Ectodermal cell (in vitro differentiated cells): ENCODE data around the gene COL5A1.
"Not testable (repeated sequence)": the region's sequence is repeated elsewhere in the genome, so short reads cannot be mapped to it uniquely, and the experiment has no call there.

Experiments used
- H3K27ac ChIP-seq: 2 replicates; pipeline ENCODE4 v1.7.0; 2013; ENCODE audit warnings: mild to moderate bottlenecking, low read depth, low read length; ENCODE audit not compliant: insufficient read depth, poor library complexity, severe bottlenecking
- H3K27me3 ChIP-seq: 2 replicates; pipeline ENCODE4 v1.7.0; 2013; ENCODE audit warnings: mild to moderate bottlenecking, low read length; ENCODE audit not compliant: insufficient read depth, control insufficient read depth, poor library complexity, severe bottlenecking
- H3K36me3 ChIP-seq: one replicate; pipeline ENCODE4 v1.7.0; 2013; ENCODE audit warnings: low read length; ENCODE audit not compliant: control insufficient read depth, insufficient read depth
- H3K4me1 ChIP-seq: one replicate; pipeline ENCODE4 v1.7.0; 2013; ENCODE audit warnings: low read length; ENCODE audit not compliant: control insufficient read depth, insufficient read depth
- H3K4me3 ChIP-seq: 2 replicates; pipeline ENCODE4 v1.7.0; 2013; ENCODE audit warnings: low read depth, low read length, control low read depth; ENCODE audit not compliant: insufficient read depth
- H3K9me3 ChIP-seq: 2 replicates; pipeline ENCODE4 v1.7.0; 2013; ENCODE audit warnings: mild to moderate bottlenecking, low read length, moderate library complexity; ENCODE audit not compliant: control insufficient read depth
- WGBS, 2 experiments: methylation state at CpG; one replicate each; pipeline ENCODE4 v1.1.7; 2013; ENCODE audit warnings: missing lambda C conversion rate in 2 of 2; 5-methylcytosine and 5-hydroxymethylcytosine counted together

Gene COL5A1

DNA sequence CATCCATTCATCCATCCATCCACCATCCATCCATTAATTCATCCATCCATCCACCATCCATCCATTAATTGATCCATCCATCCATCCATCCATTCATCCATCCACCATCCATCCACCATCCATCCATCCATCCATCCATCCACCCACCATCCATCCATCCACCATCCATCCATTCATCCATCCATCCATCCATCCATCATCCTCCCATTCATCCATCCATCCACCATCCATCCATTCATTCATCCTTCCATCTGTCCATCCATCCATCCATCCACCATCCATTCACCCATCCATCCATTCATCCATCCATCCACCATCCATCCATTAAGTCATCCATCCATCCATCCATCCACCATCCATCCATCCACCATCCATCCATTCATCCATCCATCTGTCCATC, 43.3 kb downstream of the COL5A1 start:
- H3K9me3 ChIP-seq, H3K27me3 ChIP-seq, H3K4me1 ChIP-seq, H3K27ac ChIP-seq, H3K4me3 ChIP-seq, H3K36me3 ChIP-seq: not testable (repeated sequence)

- no peaks in the 10 kb centered on the region for H3K36me3 ChIP-seq
- H3K4me1 ChIP-seq = no peaks in the 10 kb centered on the region
- H3K9me3 ChIP-seq = no peaks in the 10 kb centered on the region
- H3K27ac ChIP-seq = no peak overlapping the region
- WGBS, 2 experiments = 93% methylated on average over 3 of the region's 3 CpGs
- H3K4me3 ChIP-seq = no peak overlapping the region
- no peaks in the 10 kb centered on the region for H3K27me3 ChIP-seq
These were observed 44.2 kb downstream of the COL5A1 start for GRCh38 chr9:134685784-134686183.

GRCh38 chr9:134686896-134687295, 45.3 kb downstream of the COL5A1 start:
- H3K4me3 ChIP-seq = no peak overlapping the region
- no peak overlapping the region for H3K27ac ChIP-seq
- no peaks in the 10 kb centered on the region for H3K27me3 ChIP-seq
- H3K4me1 ChIP-seq = no peaks in the 10 kb centered on the region
- no peaks in the 10 kb centered on the region for H3K9me3 ChIP-seq
- WGBS, 2 experiments = 83 to 84% methylated on average over 9 of the region's 9 CpGs
- H3K36me3 ChIP-seq = no peaks in the 10 kb centered on the region

- H3K9me3 ChIP-seq = no peaks in the 10 kb centered on the region
- H3K4me3 ChIP-seq = no peak overlapping the region
- no peaks in the 10 kb centered on the region for H3K4me1 ChIP-seq
- H3K27me3 ChIP-seq = no peaks in the 10 kb centered on the region
- H3K36me3 ChIP-seq = no peaks in the 10 kb centered on the region
- no peak overlapping the region for H3K27ac ChIP-seq
- 96 to 97% methylated on average over 10 of the region's 10 CpGs for WGBS, 2 experiments
These were observed 46.0 kb downstream of the COL5A1 start for GRCh38 chr9:134687556-134687955.

DNA sequence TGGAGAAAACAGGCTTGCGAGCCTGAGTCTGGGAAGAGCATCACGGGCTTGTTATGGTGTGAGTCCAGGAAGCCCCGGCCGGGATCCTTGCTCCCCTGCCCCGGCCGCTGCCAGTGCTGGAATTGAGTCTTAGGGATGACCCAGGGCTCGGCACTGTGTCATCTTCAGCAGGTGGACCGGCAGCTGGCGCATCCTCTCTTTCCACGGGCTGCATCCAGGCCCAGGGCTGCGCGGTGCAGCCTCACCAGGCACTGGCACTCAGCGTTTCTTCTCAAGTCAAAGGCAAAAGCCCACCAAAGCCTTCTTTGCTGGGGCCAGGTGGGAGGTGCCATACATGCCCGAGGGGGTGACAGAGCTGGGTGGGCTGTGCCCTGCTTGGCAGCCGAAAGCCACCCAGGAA, 46.6 kb downstream of the COL5A1 start:
- Histone ChIP-seq H3K36me3 (no peaks in the 10 kb centered on the region), H3K27me3 (no peaks in the 10 kb centered on the region), H3K4me1 (no peaks in the 10 kb centered on the region), H3K4me3 (no peak overlapping the region), H3K9me3 (no peaks in the 10 kb centered on the region), H3K27ac (no peak overlapping the region)
- WGBS, 2 experiments = 94% methylated on average over 15 of the region's 15 CpGs

DNA sequence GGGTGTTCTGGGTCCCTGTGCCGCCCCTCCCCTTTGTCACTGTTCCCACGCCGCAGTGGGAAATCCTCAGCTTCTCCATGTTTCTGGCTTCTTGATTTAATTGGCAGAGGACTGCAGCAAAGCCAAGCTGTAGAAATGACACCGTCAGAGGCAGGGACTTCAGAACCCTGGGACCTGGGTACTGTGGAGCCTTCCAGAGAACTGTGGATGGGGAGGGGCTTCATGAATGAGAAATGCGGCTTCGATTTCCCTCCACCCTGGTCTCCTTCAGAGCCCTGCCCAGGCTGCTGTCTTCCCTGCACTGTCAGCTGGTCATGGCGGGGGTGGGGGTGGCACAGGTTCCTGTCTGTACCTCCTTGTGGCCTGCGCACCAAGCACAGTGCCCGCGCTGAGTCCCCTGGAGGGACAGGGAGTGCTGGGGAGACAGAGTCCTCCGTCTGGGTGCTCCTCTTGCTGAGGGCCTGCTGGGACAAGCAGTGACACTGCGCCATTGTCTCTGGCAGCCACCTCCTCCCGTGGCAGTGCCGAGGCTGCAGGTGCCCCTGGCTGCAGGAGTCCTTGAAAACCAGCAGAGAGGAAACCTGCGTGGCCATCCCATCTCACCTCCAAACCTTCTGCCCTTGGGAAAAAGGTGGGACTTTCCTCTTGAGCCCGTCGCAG, 47.2 kb downstream of the COL5A1 start:
- H3K36me3 ChIP-seq = no peaks in the 10 kb centered on the region
- H3K27me3 ChIP-seq = no peaks in the 10 kb centered on the region
- no peaks in the 10 kb centered on the region for H3K9me3 ChIP-seq
- 90 to 91% methylated on average over 17 of the region's 17 CpGs for WGBS, 2 experiments
- H3K4me3 ChIP-seq = no peak overlapping the region
- no peaks in the 10 kb centered on the region for H3K4me1 ChIP-seq
- H3K27ac ChIP-seq = no peak overlapping the region

DNA sequence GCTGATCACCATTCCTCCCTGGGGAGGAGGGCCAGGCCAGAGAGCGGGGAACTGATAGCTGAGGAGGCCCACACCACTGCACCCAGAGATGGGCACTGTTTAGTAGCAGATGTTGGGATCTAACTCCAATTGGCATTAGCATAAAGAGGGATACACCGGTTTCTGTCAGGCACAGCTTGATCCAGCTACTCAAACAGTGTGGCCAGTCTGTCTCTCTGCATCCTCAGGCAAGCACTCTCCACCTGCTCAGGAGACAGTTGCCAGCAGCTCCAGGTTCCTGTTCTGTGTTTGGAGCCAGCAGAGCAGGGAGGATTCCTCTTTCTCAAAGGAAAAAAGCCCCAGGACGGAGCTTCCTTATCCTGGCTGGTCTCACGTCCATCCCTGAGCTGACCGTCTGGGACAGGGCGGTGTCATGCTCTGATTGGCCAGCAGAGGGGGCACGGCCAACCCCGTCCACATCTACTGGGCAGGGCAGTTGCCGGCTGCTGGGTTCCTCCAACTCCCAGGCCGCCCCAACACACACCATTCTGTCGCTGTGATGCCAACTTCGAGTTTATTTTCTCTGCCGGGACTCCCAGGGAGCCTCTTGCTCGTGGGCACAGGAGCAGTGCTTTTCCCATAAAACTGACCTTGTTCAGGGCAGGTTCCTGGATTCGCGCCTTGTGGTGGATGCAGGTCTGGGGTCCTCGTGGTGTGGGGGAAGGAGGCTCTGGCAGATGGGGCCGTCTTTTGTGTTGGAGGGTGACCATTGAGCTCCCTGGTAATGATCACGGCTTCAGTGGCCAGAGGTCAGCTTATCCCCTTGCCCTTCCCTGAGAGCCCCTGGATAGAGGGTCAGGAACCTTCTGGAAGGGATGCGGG, 47.9 kb downstream of the COL5A1 start:
- Histone ChIP-seq H3K4me3 (no peak overlapping the region), H3K9me3 (no peaks in the 10 kb centered on the region), H3K27me3 (no peaks in the 10 kb centered on the region), H3K27ac (no peak overlapping the region), H3K4me1 (no peaks in the 10 kb centered on the region), H3K36me3 (no peaks in the 10 kb centered on the region)
- 51% methylated on average over 20 of the region's 20 CpGs for WGBS, 2 experiments

- Histone ChIP-seq H3K27ac (no peak overlapping the region), H3K9me3 (no peaks in the 10 kb centered on the region), H3K4me1 (no peaks in the 10 kb centered on the region), H3K27me3 (no peaks in the 10 kb centered on the region), H3K4me3 (no peak overlapping the region), H3K36me3 (no peaks in the 10 kb centered on the region)
- WGBS, 2 experiments = 74 to 75% methylated on average over 15 of the region's 15 CpGs
These were observed 48.7 kb downstream of the COL5A1 start for GRCh38 chr9:134690301-134690751.

DNA sequence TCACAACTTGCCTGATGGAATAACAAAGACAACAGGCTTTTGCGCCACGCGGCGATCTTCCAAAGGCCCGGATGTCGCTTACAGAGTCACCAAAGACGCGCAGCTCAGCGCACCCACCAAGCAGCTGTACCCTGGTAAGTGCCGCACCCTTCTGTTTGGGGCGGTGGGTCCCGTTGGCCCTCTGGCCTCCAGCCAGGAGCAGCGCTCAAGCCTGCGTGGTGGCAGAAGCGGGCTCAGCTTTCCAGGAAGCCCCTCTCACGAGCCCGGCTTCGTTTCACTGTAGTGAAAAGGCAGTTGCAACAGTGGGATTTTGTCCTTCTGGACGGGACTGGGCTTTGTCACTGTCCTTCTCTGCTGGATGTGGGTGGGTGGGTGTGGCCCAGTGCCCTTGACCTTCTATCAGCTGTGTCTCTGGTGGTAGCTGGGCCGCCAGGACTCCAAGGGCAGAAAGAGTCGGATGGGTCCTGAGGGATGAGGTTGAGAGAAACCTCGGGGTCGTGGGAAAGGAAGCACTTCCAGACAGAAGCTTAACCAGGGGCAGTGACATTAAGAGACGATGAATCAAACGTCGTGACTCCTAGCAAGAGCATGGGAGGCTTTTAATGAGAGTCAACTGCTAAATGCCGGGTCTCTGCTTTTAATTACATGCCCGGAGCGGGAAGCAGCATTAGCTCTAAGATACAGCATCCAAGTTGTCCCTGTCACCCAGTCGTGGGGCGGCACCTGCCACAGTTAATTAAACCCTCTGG, 49.5 kb downstream of the COL5A1 start:
- H3K27ac ChIP-seq = no peak overlapping the region
- no peaks in the 10 kb centered on the region for H3K9me3 ChIP-seq
- H3K27me3 ChIP-seq = no peaks in the 10 kb centered on the region
- H3K4me3 ChIP-seq = no peak overlapping the region
- WGBS, 2 experiments = 95% methylated on average over 31 of the region's 31 CpGs
- H3K4me1 ChIP-seq = no peaks in the 10 kb centered on the region
- no peaks in the 10 kb centered on the region for H3K36me3 ChIP-seq
